MCF 10A (cell line): ENCODE measurements around the gene NECAB2. TPM values are rescaled to one million over a fixed set of nuclear protein-coding genes. Genes with fewer than 3 reads are reported as not detected.

Experiments
- BruUV-seq: library from RNA; stranded (reverse); fragments of 400-500 nt; replicated peaks from 2 replicates; lab custom pipeline; 2021; lab: Mats Ljungman, UMichigan
- CTCF ChIA-PET: fragments of 300-600 bp; sonication (Branson Sonifier 250); formaldehyde crosslinking; extraction: SDS; loops from one replicate; lab custom pipeline; 2021; ENCODE audit warnings: antibody characterized with exemption, inconsistent platforms; lab: Yijun Ruan, JAX
- POLR2A ChIA-PET: fragments of 300-600, 350-650 bp; sonication (Branson Sonifier 250); formaldehyde crosslinking; extraction: SDS; loops from one replicate; lab custom pipeline; 2020; ENCODE audit warnings: antibody characterized with exemption, inconsistent platforms; lab: Yijun Ruan, JAX
- DNase-seq: peaks from one replicate; pipeline ENCODE4 v3.0.0-alpha.2; 2018; ENCODE audit not compliant: unreplicated experiment
- H3K27ac Mint-ChIP-seq: one replicate; pipeline ENCODE4 v1.8.0; 2022; ENCODE audit warnings: mild to moderate bottlenecking, low read depth, mixed read lengths; ENCODE audit not compliant: unreplicated experiment
- H3K27me3 Mint-ChIP-seq: one replicate; pipeline ENCODE4 v1.8.0; 2022; ENCODE audit warnings: mixed read lengths; ENCODE audit not compliant: insufficient read depth, unreplicated experiment
- H3K36me3 Mint-ChIP-seq: one replicate; pipeline ENCODE4 v1.8.0; 2022; ENCODE audit warnings: mild to moderate bottlenecking, moderate library complexity, mixed read lengths; ENCODE audit not compliant: insufficient read depth, unreplicated experiment
- H3K4me1 Mint-ChIP-seq: one replicate; pipeline ENCODE4 v1.8.0; 2022; ENCODE audit warnings: mixed read lengths; ENCODE audit not compliant: insufficient read depth, unreplicated experiment
- H3K4me3 Mint-ChIP-seq: one replicate; pipeline ENCODE4 v1.8.0; 2022; ENCODE audit warnings: mild to moderate bottlenecking, moderate library complexity, mixed read lengths; ENCODE audit not compliant: unreplicated experiment
- H3K9me3 Mint-ChIP-seq: one replicate; pipeline ENCODE4 v1.8.0; 2022; ENCODE audit warnings: mixed read lengths; ENCODE audit not compliant: unreplicated experiment
- intact Hi-C: fragments of 100-400 bp; cut with micrococcal nuclease; formaldehyde crosslinking; loops from 2 replicates; pipeline ENCODE4 v1.14.1; 2022
- total RNA-seq: library from RNA; stranded (reverse); gene quantifications from 2 replicates; pipeline ENCODE4 v1.2.3, GENCODE V29; 2022
- TF ChIP-seq, protein P1 (sequence below): fragments of 200-600 bp; IDR thresholded peaks from one replicate; pipeline ENCODE4 v1.8.0; 2022; ENCODE audit warnings: antibody characterized with exemption, mild to moderate bottlenecking; ENCODE audit not compliant: unreplicated experiment

The NECAB2 gene
- total RNA-seq, 1 experiment from 2014 or later: 2.3 TPM

DNA sequence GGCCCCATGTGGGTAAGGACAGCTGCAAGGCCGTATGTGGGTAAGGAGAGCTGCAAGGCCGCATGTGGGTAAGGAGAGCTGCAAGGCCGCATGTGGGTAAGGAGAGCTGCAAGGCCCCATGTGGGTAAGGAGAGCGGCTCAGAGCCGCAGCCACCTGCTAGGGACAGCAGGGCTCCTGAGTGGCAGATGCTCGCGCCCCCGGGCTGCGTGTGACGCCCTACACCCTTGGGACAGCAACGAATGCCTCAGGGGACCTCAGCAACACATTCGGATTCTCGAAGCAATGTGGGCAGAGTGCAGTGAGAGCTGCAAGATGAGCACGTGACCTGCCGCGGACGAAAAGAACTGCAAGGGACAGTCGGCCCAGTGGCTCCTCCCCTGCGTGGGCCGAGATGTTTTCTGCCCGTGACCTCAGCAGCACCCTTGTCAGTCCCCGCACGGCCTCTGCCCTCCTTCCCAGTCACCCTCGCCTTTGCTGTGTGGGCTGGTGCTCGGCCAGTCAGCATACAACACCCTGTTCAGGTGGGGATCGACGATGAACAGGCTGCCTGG is 84.1 kb downstream of the NECAB2 start:
- CTCF ChIA-PET: interaction anchor here (0.9 to 1.5 kb wide), 2 partner anchors 9 to 33 kb away, joined by 4 read pairs; no protein-coding TSS in a partner anchor
- no TSS peak for BruUV-seq

More for the DNA sequence above, 84.1 kb downstream of the NECAB2 start:
- no peaks in the 10 kb centered on the region for H3K9me3 Mint-ChIP-seq
- H3K4me1 Mint-ChIP-seq: no peaks in the 10 kb centered on the region
- DNase-seq: no peak
- POLR2A ChIA-PET: no interaction called here
- H3K27me3 Mint-ChIP-seq: no peaks in the 10 kb centered on the region
- H3K27ac Mint-ChIP-seq: no peak overlapping the region
- TF ChIP-seq, protein P1, sequence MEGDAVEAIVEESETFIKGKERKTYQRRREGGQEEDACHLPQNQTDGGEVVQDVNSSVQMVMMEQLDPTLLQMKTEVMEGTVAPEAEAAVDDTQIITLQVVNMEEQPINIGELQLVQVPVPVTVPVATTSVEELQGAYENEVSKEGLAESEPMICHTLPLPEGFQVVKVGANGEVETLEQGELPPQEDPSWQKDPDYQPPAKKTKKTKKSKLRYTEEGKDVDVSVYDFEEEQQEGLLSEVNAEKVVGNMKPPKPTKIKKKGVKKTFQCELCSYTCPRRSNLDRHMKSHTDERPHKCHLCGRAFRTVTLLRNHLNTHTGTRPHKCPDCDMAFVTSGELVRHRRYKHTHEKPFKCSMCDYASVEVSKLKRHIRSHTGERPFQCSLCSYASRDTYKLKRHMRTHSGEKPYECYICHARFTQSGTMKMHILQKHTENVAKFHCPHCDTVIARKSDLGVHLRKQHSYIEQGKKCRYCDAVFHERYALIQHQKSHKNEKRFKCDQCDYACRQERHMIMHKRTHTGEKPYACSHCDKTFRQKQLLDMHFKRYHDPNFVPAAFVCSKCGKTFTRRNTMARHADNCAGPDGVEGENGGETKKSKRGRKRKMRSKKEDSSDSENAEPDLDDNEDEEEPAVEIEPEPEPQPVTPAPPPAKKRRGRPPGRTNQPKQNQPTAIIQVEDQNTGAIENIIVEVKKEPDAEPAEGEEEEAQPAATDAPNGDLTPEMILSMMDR: no peak
- H3K4me3 Mint-ChIP-seq: no peak overlapping the region
- intact Hi-C loops: no loop called here
- H3K36me3 Mint-ChIP-seq: peaks cover 50% of the 10 kb centered on the region

Other genes with a start within 250 kb of the NECAB2 start
- 101 and 138 TPM in 2 replicates for gene HSBP1, start 160.3 kb upstream of the NECAB2 start, total RNA-seq
- 2.5 and 3.3 TPM in 2 replicates for gene MLYCD, start 69.1 kb upstream of the NECAB2 start, total RNA-seq
- 3.7 and 6.3 TPM in 2 replicates for gene OSGIN1, start 15.0 kb upstream of the NECAB2 start, total RNA-seq
- gene SLC38A8, start 74.6 kb downstream of the NECAB2 start, total RNA-seq: not detected in 2 replicates
- 63.6 and 75.1 TPM in 2 replicates for gene MBTPS1, start 148.7 kb downstream of the NECAB2 start, total RNA-seq
- 13.3 and 20.9 TPM in 2 replicates for gene HSDL1, start 176.9 kb downstream of the NECAB2 start, total RNA-seq
- not detected in 2 replicates for gene DNAAF1, start 177.1 kb downstream of the NECAB2 start, total RNA-seq
- gene TAF1C, start 218.8 kb downstream of the NECAB2 start, total RNA-seq: 29.3 and 35.1 TPM in 2 replicates
- not detected in 2 replicates for gene ADAD2, start 222.9 kb downstream of the NECAB2 start, total RNA-seq